Muscle layer of duodenum (tissue), 2 donors: ENCODE data around the gene PLAC9.
A peak's percentile ranks its signal among the peaks of the same experiment; 100 is the strongest.

ENCODE experiments used
- H3K27ac ChIP-seq: one replicate; pipeline ENCODE4 v1.7.0; 2013; ENCODE audit warnings: mild to moderate bottlenecking, low read length
- H3K27me3 ChIP-seq: one replicate; pipeline ENCODE4 v1.7.0; 2013; ENCODE audit warnings: low read depth, mild to moderate bottlenecking, control low read depth, low read length
- H3K36me3 ChIP-seq, 2 donors: one replicate each; pipeline ENCODE4 v1.7.0; 2013; ENCODE audit warnings: low read length in 2 of 2, control low read depth in 1 of 2, mild to moderate bottlenecking in 1 of 2; ENCODE audit not compliant: insufficient read depth in 2 of 2, control insufficient read depth in 1 of 2
- H3K4me1 ChIP-seq, 2 donors: one replicate each; pipeline ENCODE4 v1.7.0; 2013; ENCODE audit warnings: low read length in 2 of 2, mild to moderate bottlenecking in 2 of 2, control low read depth in 1 of 2, moderate library complexity in 1 of 2; ENCODE audit not compliant: insufficient read depth in 2 of 2, control insufficient read depth in 1 of 2
- H3K4me3 ChIP-seq, 2 donors: one replicate each; pipeline ENCODE4 v1.7.0; 2013; ENCODE audit warnings: low read length in 2 of 2, low read depth in 1 of 2, mild to moderate bottlenecking in 1 of 2
- H3K9me3 ChIP-seq, 2 donors: one replicate each; pipeline ENCODE4 v1.7.0; 2013; ENCODE audit warnings: low read length in 2 of 2, control low read depth in 1 of 2, mild to moderate bottlenecking in 1 of 2; ENCODE audit not compliant: control insufficient read depth in 1 of 2
- donor health status: healthy.

The PLAC9 gene

DNA sequence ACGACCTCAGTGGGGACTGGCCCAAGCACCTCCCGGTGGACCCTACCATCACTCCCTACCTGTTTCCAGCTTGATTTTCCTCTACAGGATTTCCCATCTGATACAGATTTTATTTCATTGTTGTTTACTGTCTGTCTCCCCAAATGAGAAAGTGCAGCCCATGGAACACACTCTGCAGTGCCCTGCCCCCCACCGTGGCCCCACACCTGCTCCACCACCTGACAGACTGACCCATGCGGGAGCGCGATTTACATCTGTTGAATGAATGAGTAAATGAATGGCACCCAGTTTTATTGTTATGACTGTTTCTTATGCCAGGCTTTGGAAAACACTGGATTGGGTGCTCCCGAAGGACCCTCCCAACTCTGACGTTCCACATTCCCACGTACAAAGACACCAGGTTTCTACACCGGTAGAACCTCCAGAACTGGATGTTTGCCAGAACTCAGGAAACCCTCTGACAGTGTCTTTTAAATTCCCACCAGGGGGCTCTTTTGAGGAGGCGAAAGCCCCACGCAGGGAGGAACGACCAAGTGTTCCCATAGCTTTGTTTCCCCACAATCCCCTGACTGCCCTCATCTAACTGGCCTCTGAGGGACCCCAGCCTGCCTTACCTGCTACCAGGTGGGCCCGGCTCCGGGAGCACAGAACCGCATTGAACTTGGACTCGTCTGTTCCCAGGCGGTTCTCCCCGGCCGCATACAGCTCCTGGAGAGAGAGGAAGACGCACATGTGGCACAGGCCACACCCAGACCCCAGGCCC is 29.0 kb downstream of the PLAC9 start:
- Histone ChIP-seq H3K4me3 (no peak overlapping the region), H3K27me3 (no peaks in the 10 kb centered on the region), H3K36me3 (peaks cover 66 to 73% of the 10 kb centered on the region in 2 donors), H3K4me1 (peaks cover 18 to 35% of the 10 kb centered on the region in 2 donors), H3K27ac (no peak overlapping the region), H3K9me3 (no peaks in the 10 kb centered on the region)

DNA sequence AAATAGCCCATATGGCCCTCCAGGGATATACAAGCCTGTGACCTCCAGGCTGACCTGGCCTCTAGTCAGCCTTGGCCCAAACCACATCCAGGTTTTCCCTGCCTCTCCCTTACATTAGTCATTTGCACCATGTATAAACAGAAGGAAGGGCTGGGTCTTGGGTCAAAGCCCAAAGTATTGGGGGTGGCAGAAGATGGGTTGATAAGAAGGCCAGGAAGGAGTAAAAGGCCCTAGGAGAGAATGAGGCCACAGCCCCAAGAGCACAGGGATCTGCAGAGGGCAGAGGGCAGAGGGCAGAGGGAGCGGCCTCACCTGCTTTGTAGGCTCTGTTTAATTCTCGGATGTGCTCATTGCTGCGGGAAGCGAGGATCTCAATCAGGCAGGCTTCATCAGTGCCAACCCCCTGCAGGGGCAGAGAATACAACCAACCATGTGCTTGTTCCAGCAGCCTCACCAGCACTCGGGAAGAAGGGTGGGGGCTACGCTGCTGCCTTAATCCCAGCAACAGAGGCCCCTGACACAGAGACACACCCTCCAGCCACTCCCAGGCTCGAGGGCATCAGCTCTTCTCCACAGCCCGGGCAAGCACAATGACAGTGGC is 31.3 kb downstream of the PLAC9 start:
- Histone ChIP-seq H3K4me1 (peaks cover 9 to 33% of the 10 kb centered on the region in 2 donors), H3K27ac (peak overlapping the region; percentile 62), H3K36me3 (peaks cover 47 to 61% of the 10 kb centered on the region in 2 donors), H3K27me3 (no peaks in the 10 kb centered on the region), H3K9me3 (no peaks in the 10 kb centered on the region), H3K4me3 (no peak overlapping the region)

DNA sequence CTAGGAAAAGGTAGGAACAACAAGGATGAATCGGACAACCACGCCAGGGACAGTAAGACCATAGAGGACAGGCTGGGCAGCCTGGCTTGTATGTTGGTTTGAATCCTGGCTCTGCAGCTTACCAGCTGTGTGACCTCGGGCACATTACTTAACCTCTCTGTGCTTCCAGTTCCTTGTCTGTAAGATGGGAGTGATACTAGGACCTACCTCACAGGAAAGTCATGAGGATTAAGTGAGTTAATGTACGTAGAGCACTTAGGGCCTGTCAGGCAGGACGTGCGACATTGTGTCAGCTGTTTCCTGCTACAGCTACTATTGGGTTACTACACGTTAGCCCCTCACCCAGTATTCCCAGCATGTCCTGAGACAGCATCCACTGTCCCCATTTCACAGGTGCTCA is 32.1 kb downstream of the PLAC9 start:
- H3K27ac ChIP-seq = peak overlapping the region; percentile 62
- H3K4me3 ChIP-seq = no peak overlapping the region
- H3K9me3 ChIP-seq = no peaks in the 10 kb centered on the region
- peaks cover 9 to 27% of the 10 kb centered on the region in 2 donors for H3K4me1 ChIP-seq
- H3K27me3 ChIP-seq = no peaks in the 10 kb centered on the region
- H3K36me3 ChIP-seq = peaks cover 47 to 61% of the 10 kb centered on the region in 2 donors

DNA sequence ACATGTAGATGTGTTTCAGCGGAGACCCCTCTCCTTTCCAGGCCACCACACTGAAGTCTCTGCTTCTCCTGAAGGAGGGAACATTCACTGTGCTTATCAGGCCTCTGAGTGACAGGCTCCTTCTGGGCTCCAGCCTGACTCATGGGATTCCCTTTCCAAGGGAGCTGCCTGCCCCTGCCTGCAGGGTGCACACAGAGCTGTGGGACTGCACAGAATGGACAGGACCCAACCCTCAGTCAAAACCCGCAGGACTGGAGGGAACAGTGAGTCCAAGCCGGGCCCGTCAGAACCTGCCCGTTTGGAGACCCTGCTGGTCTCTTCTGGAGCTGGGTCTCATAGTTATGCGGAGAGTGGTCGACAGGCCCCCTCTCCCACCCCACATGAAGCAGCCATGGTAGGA is 32.6 kb downstream of the PLAC9 start:
- H3K9me3 ChIP-seq = no peaks in the 10 kb centered on the region
- no peak overlapping the region for H3K4me3 ChIP-seq
- peaks cover 9 to 23% of the 10 kb centered on the region in 2 donors for H3K4me1 ChIP-seq
- no peaks in the 10 kb centered on the region for H3K27me3 ChIP-seq
- peaks cover 43 to 61% of the 10 kb centered on the region in 2 donors for H3K36me3 ChIP-seq
- H3K27ac ChIP-seq = peak overlapping the region; percentile 62

DNA sequence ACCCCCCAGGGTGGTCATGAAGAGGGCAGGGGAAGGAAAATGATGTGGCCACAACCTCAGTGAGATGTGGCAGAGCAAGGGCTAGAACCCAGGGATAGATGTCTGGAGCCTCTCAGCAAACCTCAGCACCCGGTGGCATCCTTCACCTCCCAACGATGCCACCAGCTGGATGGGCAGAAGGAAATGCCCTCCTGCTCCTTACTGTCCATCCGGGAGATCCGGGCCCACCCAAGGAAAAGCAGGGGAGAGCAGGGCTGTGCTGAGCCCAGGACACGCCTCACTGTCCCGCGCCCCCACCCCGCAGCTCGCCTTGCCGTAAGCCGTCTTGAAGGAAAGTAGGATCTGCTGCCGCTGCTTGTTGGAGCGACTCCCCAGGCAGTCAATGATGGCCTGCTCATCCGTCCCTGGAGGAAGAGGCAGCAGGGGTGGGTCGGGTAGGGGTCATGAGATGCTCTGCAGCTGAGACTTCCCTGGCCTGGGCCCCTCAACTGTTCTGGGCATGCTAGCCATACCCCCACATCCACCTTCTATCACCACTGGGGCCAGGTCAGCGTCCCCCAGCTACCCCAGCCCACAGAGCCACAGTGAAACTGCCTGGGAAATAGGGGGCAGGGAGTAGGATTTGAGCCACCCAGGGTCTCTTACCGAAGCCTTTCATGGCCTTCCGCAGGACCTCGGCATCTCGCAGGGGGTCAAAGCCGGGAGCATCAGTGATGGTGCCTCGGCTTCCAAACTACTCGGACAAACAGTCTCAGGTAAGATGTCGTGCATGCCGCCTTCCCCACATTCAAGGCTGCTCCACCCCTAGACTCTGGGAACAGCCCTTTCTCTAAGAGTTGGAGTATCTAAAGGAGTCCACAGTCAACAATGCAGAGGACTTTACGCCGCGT is 34.3 kb downstream of the PLAC9 start:
- no peaks in the 10 kb centered on the region for H3K9me3 ChIP-seq
- peaks cover 9 to 23% of the 10 kb centered on the region in 2 donors for H3K4me1 ChIP-seq

DNA sequence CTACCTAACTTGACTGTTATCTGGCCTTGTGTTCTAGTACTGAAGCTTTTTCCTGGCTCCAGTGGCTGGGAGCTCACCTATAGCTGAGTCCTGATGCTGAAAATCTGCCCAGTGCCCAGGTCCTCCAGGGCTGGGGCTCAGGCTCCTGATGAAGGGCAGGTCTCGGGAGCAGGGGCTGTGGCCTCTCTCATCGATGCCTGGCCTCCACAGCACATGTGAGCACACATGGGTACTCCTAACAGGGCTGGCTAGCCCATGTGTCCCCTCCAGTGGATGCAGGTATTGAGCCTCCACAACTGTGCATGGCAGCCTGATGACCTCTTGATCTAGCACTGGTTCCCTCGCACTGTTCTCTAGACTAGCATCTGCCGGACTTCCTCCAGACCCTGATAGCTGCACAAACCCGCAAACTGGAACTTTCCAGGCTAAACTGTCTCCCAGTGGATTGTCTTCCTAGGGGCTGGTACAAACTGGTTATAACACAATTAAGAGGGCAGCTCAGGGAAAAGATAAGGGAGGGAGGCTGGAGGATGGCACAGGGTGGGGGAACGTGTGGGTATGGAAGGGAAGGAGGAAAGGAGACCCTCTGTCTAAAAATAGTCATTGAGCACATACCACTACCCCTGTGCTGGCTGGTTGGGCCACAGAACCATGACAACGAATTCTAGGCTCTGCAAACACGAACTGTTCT is 35.1 kb downstream of the PLAC9 start:
- Histone ChIP-seq H3K9me3 (no peaks in the 10 kb centered on the region), H3K36me3 (peaks cover 36 to 64% of the 10 kb centered on the region in 2 donors), H3K27me3 (no peaks in the 10 kb centered on the region), H3K4me1 (peaks cover 9 to 23% of the 10 kb centered on the region in 2 donors), H3K27ac (no peak overlapping the region), H3K4me3 (no peak overlapping the region)

More for the DNA sequence above, 34.3 kb downstream of the PLAC9 start:
- no peaks in the 10 kb centered on the region for H3K27me3 ChIP-seq
- peaks cover 39 to 64% of the 10 kb centered on the region in 2 donors for H3K36me3 ChIP-seq
- H3K4me3 ChIP-seq = no peak overlapping the region
- no peak overlapping the region for H3K27ac ChIP-seq

DNA sequence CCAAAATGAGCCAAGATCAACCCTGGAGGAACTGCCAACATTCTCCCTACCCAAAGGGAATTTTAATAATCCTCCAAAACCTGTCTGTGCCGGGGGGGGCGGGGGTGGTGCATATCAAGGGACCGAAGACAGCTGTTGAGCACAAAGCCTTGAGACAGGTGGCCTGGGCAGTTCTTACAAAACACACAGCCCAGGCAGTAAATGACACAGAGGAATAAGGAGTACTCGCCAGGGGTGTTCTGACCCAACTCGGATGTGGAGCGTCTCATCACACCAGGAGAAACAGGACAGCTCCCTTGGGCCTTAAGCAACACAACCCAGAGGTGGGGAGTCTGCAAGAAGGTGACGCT is 35.6 kb downstream of the PLAC9 start:
- no peaks in the 10 kb centered on the region for H3K9me3 ChIP-seq
- H3K4me3 ChIP-seq = no peak overlapping the region
- no peak overlapping the region for H3K27ac ChIP-seq
- no peaks in the 10 kb centered on the region for H3K27me3 ChIP-seq
- peaks cover 31 to 61% of the 10 kb centered on the region in 2 donors for H3K36me3 ChIP-seq
- H3K4me1 ChIP-seq = peaks cover 12 to 28% of the 10 kb centered on the region in 2 donors

DNA sequence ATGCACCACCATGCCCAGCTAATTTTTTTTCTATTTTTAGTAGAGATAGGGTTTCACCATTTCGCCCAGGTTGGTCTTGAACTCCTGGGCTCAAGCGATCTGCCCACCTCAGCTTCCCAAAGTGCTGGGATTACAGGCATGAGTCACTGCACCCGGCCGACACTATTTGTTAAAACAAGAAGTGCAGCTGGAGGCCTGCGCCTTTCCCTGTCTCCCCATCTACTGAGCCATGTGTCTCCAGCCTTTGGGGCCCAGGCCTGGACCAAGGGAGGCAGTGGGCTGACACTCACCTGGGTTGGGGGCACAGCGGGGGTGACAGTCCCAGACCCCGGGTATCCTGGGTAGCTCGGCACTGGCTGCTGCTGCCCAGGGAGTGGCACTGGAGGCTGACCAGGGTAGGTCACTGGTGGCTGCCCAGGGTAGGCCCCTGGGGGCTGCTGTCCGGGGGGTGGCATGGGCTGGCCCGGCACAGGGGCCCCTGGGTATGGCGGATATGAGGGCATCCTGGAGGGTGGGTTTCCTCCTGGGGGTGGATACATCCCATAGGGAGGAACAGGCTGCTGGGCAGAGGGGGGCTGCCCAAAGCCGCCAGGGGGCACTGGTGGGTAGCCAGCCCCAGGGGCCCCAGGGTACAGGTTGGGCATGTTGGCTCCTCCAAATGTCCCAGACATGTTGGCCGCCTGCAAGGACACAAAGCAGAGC is 36.3 kb downstream of the PLAC9 start:
- H3K27ac ChIP-seq = no peak overlapping the region
- peaks cover 24 to 55% of the 10 kb centered on the region in 2 donors for H3K36me3 ChIP-seq
- peaks cover 15 to 27% of the 10 kb centered on the region in 2 donors for H3K4me1 ChIP-seq
- H3K9me3 ChIP-seq = no peaks in the 10 kb centered on the region
- no peak overlapping the region for H3K4me3 ChIP-seq
- H3K27me3 ChIP-seq = no peaks in the 10 kb centered on the region

DNA sequence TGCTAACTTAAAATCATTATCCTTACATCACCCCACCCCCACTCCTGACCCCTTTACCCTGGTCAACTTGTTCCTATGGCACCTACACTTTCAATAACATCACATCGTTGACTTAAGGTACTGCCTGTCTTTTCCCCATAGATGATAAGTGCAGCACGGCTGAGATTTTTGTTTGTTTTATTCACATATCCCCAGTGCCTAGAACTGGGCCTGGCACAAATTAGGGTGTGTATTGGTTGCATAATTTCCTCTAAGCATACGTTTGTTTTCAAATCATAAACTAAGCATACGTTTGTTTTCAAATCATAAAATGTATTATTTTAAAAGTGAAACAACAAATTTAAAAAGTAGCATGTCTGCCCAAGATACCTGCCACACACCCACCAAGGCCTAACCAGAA is 37.5 kb downstream of the PLAC9 start:
- Histone ChIP-seq H3K36me3 (peaks cover 14 to 44% of the 10 kb centered on the region in 2 donors), H3K4me1 (peaks cover 6 to 22% of the 10 kb centered on the region in 2 donors), H3K27me3 (no peaks in the 10 kb centered on the region), H3K27ac (no peak overlapping the region), H3K9me3 (no peaks in the 10 kb centered on the region), H3K4me3 (no peak overlapping the region)

DNA sequence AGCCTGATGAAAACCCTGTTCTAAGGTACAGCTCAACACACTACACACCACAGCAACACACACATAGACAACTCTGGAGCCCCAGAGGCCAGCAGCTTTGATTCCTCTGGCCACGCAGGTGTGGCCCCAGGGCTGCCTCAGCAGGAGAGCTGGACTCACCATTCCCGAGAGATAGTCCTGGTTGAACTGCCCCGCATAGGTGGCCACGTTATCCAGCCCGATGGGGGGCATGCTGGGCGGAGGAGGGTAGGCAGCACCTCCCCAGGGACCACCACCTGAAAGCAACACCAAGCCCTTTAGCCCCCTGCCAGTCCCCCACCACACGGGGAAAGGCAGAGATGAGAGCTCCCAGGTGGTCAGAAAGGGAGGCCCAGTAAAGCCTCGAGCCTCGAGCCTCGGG is 38.1 kb downstream of the PLAC9 start:
- Histone ChIP-seq H3K36me3 (peaks cover 8 to 38% of the 10 kb centered on the region in 2 donors), H3K4me3 (no peak overlapping the region), H3K9me3 (no peaks in the 10 kb centered on the region), H3K27me3 (no peaks in the 10 kb centered on the region), H3K27ac (no peak overlapping the region), H3K4me1 (peaks cover 6 to 22% of the 10 kb centered on the region in 2 donors)
